HFF-Myc (cell line): Measurements from ENCODE around the gene PTPRE.

Source experiments
- DNase-seq: peaks from one replicate; pipeline ENCODE4 v3.0.0-alpha.2; 2011; ENCODE audit warnings: low read depth; ENCODE audit errors: extremely low read depth
- H3K4me3 ChIP-seq: replicated peaks from 2 replicates; pipeline ENCODE4 v1.5.1; 2011; ENCODE audit warnings: low read depth, mild to moderate bottlenecking, control low read depth, low read length
- CTCF ChIP-seq: IDR thresholded peaks from 2 replicates; pipeline ENCODE4 v1.5.1; 2012; ENCODE audit warnings: mild to moderate bottlenecking, low read depth, low read length, control low read depth; ENCODE audit errors: missing control alignments

The PTPRE gene

GRCh38 chr10:127990846-127991542 is 84.1 kb downstream of the PTPRE start:
- no peak overlapping the region for H3K4me3 ChIP-seq
- DNase-seq, result peak; percentile 29
- no peak for TF ChIP-seq CTCF

DNA sequence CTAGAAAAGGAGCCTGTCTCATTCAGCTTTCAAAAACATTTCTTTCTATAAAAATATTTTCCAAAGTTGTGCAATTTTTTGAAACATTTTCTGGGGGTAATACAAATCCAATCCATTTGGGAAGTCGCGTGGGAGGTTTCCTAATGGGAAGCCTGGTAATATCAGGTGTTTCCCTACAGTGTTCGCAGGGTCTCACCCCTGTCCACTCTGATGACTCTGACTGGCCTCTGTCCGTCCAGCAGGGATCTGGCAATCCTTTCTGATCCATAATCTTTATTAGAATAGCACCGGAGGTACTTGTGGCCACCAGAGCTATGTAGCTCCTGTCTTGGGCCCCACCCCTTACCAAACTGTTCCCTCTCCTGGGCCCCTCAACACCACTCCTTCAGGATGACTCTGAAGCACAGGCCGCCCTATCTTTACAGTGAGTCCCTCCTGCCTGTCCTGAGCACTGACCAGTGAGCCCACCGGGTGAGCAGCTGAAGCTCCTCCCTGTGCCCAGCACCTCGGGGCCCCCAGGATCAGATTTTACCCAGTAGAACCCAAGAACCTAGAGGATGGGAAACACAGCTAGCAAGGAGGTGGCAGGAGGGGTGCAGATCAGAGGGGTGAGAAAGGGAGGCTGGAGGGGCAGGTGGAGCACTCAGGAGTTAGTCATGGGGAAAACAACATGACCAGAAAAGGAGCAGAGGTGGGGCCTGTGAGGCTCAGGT is 84.8 kb downstream of the PTPRE start:
- no peak overlapping the region for H3K4me3 ChIP-seq
- DNase-seq, result no peak
- no peak for TF ChIP-seq CTCF

DNA sequence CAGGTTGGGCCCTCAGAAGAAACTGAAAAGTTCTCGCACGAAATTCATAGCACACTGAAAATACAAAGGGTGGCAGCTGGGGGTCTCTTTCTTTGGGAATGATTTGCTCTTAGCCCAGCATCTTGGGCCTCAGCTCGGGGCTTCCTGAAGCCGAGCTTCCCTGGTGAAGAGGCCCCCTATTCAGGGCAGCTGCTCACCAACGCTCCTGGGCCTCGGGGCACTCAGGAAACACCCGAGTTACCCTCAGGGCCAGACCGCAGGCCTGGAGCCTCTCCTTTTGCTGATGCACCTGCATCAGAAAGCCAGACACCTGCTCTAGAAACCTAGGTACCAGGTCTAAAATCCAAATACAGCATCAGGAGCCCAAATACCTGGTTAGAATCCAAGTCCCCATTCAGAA is 85.5 kb downstream of the PTPRE start:
- TF ChIP-seq CTCF, result no peak
- no peak for DNase-seq

DNA sequence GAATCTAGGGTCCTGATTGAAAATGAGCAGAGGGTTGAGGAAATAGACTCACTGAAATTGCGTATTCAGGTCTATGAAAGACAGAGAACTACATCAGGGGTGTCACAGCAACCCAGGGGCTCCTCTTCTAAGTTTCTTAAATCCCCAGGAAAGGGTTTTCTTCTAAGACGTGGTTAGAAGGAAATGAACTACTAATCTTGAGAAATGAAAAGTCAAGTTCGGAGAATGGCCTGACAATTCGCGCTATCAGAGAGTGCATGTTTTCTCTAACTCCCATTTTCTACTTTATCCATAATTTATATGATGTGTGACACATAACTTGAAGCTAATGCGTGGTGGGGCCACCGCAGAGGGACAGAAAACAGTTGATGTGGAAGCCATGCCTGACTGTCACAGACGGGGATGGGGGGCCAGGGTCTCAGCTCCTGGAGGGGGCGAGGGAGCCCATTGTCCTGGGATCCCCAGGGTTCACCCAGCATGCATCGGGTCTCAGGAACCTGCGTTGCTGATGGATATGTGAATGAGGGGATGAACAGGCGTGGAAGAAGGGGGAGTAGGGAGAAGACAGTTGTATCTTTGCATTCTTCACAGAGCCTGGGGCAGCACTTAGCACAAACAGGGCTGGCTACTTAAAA is 86.3 kb downstream of the PTPRE start:
- no peak overlapping the region for H3K4me3 ChIP-seq
- TF ChIP-seq CTCF, result no peak
- DNase-seq, result no peak

More for the DNA sequence above, 85.5 kb downstream of the PTPRE start:
- H3K4me3 ChIP-seq, result no peak overlapping the region

- no peak for TF ChIP-seq CTCF
- H3K4me3 ChIP-seq, result no peak overlapping the region
- DNase-seq, result no peak
Measured at GRCh38 chr10:127995939-127996338, 89.0 kb downstream of the PTPRE start.

- DNase-seq, result no peak
- no peak for TF ChIP-seq CTCF
- no peak overlapping the region for H3K4me3 ChIP-seq
Measured at GRCh38 chr10:127996586-127996985, 89.7 kb downstream of the PTPRE start.
